ENCODE measurements around the gene SSH3.
"Not testable (repeated sequence)": the region's sequence is repeated elsewhere in the genome, so short reads cannot be mapped to it uniquely, and the experiment has no call there.

Gene SSH3

DNA sequence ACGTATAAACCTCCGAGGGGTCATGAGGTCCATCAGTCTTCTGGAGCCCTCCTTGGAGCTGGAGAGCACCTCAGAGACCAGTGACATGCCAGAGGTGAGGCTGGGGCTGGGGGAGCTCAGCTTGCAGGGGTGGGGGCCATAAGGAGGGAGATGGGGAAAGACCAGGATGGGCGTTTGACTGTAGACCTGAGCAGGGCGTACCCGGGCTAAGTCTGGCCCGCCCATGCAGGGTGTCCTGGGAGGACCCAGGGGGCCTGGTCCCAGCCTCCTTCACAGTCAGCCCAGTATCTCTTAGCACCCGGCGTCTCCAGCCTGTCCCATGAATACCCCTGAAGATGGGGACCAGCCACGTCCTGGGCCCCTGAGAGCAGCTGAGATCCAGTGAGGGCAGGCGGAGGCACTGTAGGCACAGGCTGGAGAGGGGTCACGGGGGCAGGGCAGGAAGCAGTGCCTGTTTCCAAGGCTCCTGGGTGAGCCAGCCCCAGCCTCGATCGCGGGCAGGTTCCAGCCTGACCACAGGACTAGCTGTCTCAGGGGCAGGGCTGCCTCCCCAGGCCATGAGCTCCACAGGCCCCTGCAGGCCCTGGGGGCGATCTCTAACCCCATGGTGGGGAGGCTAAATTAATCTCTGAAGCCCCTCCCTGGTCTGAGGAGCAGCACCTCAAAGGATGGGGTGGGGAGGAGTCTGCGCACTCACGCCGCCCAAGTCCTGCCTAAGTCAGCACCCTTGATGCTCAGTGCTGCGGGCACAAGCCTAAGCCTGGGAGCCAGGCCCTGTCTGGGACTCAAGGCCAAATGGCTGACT lies 7.1 kb downstream of the SSH3 start:
- no peak for DNase-seq (ENCODE audit: low read depth, low spot score)

DNA sequence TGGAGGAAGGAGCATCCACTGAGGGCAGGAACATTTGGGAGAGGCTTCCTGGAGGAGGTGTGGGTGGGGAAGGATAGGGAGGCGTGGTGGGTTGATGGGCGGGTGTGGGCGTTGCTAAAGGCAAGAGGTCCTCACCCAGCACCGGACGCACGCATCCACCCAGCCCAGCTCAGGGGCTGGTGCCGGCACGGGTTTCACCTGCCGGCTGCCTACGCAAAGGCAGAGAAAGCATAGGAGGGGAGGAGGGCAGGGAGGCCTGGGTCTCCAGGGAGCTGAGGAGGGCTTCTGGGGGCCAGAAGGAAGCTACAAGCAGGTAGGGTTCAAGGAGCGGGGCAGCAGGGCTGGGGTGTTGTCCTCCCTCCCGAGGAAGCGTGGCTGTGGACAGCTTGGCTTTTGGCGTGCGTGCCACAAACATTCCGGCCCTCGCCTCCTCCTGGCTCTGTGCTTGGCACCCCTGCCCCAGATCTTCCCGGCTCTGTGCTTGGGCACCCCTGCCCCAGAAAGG lies 7.8 kb downstream of the SSH3 start:
- DNase-seq (ENCODE audit: low read depth, low spot score): no peak

DNA sequence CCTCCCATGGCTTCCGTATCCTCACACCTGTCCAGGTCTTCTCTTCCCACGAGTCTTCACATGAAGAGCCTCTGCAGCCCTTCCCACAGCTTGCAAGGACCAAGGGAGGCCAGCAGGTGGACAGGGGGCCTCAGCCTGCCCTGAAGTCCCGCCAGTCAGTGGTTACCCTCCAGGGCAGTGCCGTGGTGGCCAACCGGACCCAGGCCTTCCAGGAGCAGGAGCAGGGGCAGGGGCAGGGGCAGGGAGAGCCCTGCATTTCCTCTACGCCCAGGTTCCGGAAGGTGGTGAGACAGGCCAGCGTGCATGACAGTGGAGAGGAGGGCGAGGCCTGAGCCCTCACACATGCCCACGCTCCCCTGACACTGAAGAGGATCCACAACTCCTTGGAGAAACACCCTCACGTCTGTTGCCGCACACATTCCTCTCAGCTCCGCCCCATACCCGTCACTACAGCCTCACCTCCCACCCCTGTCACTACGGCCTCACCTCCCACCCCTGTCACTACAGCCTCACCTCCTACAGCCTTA lies 8.3 kb downstream of the SSH3 start:
- DNase-seq (ENCODE audit: low read depth, low spot score): no peak

DNA sequence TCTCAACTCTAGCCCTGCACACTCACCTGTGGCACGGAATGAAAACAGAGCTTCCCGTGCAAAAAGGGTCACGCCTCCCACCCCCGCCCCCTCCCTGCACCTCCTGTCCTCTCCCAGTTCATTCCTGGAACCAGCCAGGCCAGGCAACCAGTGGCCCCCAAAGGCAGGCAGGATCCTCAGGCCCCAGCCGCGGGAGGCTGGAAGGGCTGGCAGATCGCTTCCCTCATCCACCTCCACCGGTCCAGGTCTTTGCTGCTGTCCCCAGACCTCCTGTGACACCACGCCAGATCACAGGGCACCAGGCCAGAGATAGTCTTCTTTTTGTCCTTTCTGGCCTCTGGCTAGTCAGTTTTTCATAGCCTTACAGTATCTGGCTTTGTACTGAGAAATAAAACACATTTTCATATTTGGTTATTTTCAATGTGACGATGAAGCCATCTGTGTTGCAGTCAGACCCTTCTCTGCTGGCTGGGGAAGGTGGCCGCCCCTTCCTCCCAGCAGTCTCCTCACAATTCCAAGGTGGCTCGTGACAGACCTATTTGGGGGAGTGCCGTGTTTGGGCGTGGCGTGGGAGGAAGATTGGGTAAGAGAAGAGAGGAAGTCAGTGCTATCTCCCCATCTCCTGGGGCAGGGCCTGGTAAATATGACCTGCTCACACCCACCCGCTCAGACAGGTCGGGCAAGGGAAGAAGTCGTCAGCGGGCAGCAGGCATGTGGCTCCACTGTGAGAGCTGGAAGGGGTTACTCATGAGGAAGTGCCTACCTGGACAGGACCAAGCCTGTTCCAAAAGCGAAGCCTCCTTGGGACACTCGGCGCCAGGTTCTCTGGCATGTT lies 9.1 kb downstream of the SSH3 start:
- DNase-seq (ENCODE audit: low read depth, low spot score): no peak

DNA sequence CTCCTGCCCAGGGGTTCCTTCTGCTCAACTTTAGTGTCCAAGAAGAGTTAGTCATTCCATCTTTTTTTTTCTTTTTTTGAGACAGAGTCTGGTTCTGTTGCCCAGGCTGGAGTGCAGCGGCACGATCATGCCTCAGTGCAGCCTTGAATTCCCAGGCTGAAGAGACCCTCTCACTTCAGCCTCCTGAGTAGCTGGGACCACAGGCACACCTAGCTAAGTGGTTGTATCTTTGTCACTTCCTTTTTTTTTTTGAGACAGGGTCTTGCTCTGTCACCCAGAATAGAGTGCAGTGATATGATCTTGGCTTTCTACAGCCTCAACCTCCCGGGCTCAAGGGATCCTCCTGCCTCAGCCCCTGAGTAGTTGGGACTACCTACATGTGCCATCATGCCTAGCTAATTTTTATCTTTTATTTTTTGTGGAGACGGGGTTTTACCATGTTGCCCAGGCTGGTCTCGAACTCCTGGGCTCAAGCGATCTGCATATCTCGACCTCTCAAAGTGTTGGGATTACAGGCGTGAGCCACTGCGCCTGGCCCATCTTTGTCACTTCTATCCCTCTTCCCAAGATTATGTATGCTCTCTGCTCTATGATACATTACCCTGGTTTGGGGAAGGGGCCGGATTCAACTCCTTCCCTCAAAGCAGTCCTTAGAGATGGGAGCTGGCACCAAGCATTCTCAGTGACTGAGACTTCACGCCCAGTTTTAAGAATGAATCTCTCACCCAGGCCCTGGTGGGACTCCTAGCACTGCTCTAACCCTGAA lies 10.0 kb downstream of the SSH3 start:
- no peak for DNase-seq (ENCODE audit: low read depth, low spot score)

DNA sequence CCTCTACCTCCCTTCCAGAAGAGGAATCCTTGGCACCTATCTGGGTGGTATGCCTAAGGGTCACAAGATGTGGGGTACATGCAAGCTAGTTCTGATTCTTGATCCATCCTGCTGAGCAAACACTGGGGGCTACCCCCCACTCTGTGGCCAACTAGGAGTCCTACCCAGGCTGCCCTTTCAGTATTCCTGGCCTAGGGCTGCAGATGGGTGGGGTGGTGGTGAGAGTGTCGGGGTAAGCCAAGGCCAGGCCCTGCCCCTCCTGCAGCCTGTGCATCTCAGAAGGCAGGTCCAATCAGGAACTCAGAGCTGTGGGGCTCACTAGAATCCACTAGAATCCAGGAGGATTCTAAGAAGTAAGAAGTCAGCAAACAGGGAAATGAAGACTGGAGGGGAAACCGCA lies 10.9 kb downstream of the SSH3 start:
- DNase-seq (ENCODE audit: low read depth, low spot score): no peak

DNA sequence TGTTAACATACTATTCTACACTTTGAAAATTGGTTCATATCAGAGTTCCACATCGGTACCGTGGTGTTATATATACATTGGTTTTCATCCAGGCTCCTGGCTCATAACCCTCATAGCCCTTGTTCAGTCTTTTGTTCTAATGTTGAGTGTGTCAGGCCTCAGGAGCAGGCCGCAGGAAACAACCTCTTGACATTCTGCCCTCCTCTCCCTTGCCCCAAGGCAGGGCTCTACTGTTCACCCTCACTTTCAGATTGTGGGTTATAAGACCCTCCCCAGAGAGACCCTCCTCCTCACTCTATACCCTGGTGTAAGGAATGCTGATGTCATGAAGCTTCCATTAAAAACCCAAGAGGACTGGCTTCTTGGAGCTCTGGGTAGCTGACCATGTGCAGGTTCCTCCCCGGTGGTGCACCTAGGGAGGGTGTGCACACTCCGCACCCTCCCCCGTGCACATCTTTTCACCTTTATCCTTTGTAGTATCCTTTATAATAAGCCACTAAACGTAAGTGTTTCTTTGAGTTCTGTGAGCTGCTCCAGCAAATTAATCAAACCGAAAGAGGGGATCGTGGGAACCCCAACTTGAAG lies 12.1 kb downstream of the SSH3 start:
- DNase-seq (ENCODE audit: low read depth, low spot score): no peak

DNA sequence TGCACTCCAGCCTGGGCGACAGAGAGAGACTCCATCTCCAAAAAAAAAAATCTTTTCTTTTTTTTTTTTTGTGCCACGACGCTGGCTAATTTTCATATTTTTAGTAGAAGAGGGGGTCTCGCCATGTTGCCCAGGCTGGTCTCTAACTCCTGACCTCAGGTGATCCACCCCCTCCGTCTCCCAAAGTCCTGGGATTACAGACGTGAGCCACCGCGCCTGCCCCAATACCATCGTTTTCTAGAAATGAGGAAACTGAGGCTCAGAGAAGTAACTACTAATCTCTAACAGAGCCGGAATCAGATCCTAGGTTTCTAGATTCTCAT lies 13.5 kb downstream of the SSH3 start:
- DNase-seq (ENCODE audit: low read depth, low spot score): no peak

DNA sequence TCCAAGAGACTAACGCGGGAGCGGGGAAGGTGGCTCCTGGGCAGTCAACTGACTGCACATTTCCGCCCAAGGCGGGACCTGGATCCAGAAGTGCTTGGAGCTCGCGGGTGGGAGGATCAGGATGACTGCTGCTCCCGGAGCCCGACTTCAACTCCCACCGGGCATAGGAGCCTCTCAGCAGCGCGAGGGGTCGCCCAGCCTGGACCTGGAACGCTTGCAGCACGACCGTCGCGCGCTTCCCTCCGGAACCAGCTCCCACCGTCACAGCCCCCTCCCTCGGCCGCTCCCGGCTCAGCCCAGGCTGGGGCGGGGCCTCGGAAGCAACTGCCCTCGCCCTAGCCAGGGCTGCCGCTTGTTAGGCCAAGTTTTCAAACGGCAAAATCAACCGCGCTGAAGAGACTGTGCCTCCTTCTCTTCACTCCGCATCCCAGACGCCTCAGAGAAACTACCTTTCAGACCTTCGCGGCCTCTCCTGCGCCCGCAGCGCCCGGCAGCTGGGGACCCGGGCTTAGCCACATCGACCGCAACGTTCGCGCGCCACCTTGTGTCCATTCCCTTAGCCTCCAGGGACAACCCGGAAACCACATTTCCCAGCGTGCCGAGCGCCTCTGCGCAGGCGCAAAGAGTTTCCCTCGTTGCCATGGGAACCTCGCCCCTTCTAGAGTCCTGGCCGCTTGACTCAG lies 14.0 kb downstream of the SSH3 start:
- peak; percentile 99 for DNase-seq (ENCODE audit: low read depth, low spot score)

DNA sequence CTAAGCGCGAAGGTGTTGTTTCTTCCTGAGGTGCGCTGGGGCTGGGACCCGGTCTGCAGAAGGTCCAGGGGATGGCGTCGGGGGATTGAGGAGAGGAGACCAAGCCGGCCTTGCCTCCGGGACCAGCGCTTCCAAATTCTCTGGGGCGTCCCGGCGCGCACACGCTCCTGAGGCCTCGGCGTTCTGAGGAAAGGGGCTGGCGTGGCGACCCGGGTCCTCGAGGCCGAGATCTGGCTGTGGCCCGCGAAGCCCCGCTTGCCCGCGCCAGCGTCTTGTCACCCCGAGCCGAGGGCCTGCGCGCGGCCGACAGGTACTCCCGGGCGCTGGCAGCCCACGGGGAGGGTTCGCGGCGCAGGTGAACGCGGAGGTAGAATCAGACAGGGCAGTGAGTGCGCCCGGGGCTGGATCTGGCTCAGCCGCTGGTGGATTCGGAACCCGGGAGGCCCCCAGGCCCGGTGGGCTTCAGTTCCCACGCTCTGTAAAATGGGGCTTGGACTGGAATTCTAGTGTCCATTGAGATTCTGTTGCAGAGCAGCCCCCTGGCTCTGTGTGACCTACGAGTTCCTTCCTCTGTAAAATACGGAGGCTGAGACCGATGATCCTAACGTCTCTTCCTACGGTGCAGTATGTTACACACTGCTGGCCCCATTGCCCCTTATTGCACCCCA lies 14.7 kb downstream of the SSH3 start:
- no peak for DNase-seq (ENCODE audit: low read depth, low spot score)

DNA sequence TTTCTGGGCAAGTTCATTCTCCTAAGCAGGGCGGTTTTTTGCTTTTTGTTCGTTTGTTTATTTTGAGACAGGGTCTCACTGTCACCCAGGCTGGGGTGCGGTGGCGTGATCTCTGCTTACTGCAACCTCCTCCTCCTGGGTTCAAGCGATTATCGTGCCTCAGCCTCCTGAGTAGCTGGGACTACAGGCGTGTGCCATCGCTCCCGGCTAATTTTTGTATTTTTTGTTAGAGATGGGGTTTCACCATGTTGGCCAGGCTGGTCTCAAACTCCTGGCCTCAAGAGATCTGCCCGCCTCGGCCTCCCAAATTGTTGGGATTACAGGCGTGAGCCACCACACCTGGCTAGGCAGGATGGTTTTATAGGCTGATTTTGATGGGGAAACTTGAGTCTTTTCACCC lies 15.5 kb downstream of the SSH3 start:
- DNase-seq (ENCODE audit: low read depth, low spot score): not testable (repeated sequence)

DNA sequence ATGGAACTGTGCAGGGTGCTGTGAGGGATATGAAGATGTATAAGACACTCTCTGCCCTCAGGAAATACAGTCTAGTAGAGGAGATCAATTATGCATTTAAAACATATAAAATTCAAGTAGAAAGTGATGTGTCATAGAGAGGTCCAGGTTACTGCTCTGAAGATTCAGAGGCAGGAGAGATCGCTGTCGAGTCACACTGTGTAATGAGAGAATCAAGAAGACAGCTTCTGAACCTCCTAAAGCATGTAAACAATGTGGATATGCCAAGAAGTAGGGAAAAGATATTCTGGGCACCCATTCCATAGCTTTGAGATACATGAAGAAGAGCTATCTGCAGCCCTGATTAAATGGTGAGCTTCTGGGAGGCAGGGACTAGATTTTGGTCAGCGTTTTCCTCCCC lies 16.7 kb downstream of the SSH3 start:
- DNase-seq (ENCODE audit: low read depth, low spot score): no peak

DNA sequence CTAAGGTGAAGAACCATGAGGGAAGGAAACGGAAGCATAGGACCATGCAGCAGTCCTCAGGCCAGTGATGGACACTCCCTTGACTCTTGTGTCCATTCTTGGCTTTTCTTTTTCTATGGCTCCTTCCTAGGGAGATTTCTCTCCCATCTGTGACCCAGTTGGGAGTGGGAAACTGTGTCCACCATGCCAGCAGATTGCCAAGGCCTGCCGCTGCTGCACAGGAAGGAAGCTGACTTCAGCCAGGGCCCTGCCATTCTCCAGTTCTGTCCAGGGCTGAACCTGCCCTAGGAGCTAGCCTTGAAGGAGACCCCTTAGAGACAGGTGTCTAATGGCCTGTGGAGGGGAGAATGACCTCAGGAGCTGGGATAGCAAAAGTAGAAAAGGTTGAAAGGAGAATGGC lies 17.4 kb downstream of the SSH3 start:
- DNase-seq (ENCODE audit: low read depth, low spot score): no peak

DNA sequence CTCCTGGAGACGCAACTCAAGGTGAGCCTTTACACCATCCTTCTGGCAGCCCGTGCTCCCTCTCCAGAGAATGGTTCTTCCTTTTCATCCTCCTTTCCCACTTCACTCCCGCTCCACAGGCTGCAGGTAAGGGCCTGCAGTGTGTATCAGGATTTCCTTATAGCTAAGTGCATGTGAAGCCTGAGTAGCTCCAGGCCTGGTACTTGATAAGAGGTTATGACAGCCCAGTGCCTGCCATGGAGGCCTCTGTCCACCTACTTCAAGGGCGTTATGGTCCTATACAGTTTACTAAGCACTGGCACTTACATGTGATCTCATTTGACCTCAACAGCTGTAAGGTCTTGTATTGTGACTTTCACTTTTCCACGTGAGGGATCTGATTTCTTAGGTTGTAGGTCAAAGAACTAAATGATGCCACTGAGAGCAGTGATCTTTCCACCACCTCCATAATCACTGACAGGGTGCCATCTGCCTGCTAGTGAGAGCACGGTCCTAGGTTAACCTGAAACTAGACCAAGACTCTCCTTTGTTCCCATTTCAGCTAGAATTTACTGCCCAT lies 18.1 kb downstream of the SSH3 start:
- DNase-seq (ENCODE audit: low read depth, low spot score): no peak

DNA sequence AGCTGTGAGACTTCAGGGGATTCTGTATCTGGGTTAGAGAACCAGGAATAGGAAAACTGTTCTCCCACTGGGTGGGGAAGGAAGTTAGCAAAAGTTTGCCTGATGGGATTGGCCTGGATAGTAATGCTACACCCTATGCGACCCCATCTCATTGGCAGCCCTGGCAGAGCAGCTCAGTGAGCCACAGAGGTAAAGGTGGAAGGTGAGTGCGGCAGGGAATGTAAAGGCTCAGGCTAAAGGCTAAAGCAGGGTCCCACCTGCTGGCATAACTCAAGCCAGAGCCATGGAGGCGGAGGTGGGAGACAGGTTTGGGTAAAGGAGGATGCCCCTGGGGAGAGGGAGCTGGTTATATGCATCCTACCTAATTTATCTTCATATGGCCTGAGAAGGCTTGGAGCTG lies 18.7 kb downstream of the SSH3 start:
- DNase-seq (ENCODE audit: low read depth, low spot score): no peak

DNA sequence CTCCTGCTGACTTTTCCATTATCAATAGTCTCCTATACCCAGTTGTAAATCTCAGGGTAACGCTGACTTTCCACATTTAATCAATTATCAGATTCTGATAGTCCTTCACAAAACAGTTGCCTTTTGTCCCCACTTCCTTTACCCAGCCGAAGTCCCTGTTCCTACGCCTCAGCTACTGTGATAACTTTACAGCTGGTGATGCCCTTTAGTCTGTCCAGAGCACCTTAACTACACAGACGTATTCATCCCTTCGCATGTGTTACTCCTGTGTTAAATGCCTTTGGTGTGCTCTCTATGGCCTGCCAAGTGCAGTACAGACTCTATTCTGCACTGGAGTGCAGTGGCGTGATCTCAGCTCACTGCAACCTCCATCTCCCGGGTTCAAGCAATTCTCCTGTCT lies 20.2 kb downstream of the SSH3 start:
- no peak for DNase-seq (ENCODE audit: low read depth, low spot score)

DNA sequence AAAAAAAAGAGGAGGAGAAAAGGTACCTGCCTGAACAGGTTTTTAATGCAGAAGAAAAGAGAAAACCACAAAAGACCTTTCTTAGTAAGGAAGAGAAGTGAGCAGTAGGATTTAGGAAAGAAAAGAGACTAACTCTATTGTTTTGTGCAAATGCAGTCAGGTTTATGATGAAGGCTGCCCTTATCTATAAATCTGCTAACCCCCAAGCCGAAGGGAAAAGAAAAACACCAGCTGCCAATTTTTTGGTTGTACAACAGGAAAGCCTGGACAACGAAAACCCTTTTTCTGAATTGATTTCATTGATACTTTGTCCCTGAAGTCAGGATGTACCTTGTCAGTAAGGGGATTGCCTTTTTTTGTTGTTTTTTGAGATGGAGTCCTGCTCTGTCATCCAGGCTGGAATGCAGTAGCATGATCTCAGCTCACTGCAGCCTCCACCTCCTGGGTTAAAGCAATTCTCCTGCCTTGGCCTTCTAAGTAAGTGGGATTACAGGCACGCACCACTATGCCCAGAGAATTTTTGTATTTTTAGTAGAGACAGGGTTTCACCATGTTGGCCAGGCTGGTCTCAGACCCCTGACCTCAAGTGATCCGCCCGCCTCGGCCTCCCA lies 28.9 kb downstream of the SSH3 start:
- no peak for DNase-seq (ENCODE audit: low read depth, low spot score)

DNA sequence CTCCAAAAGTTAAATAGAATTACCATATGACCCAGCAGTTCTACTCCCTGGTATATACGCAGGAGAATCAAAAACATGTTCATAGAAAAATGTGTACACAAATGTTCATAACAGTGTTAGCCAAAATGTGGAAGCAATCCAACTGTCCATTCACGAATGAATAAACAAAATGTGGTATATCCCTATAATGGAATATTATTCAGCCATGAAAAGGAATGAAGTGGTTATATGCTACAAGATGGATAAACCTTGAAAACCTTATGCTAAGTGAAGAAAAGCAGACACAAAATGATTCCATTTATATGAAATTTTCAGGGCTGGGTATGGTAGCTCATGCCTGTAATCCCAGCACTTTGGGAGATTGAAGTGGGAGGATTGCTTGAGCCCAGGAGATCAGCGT lies 33.9 kb downstream of the SSH3 start:
- no peak for DNase-seq (ENCODE audit: low read depth, low spot score)

DNA sequence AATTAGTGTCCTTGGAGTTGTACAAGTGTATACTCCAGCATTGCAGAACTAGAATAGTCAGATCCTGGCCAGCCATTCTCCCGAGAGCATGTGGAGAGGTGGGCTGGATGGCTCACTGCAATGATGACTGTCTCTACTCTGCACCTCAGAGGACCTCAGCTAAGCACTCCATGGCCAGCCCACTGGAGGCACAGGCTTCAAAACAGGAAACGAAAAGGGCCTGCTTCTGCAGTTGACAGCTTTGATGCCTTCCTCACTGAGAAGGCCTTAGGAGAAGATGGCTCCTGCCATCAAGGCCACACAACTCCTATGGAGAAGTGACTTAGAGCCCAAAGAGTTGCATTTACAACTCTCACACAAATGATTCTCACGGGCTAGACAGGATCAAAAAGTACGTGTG lies 40.9 kb downstream of the SSH3 start:
- DNase-seq (ENCODE audit: low read depth, low spot score): no peak

All from activated CD4-positive, CD25-positive, alpha-beta regulatory T cell treated with anti-CD3 and anti-CD28 coated beads, Interleukin-2, amount 50 U/mL, for 16 hours (primary cell).